Measurements from ENCODE around the gene PAQR3. TPM values are rescaled to one million over a fixed set of nuclear protein-coding genes. Genes with fewer than 3 reads are reported as not detected.

Gene PAQR3
- total and polyA plus RNA-seq, 10 of the 15 experiments (the other 5 are each of a cell fraction or from before 2014, with no cell fraction given): 2.2 to 25.4 (median 7.2) TPM

DNA sequence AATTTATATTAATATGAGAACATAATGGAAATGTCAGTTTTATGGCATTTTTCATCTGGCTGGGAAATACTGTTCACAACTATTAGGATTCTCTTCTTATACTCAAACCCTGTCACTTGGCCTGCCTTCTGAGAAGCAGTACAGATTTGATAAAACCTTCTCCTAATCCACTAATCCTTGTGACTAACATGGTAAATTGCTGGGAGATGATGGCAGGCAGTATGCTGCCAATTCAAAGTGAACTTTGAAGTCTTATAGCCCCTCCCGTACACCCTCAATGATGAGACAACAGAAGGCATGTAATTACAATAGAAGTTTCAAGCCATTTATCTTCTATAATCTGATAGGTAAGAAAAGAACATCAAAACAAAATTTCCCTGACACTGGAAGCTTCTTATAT lies 36.9 kb downstream of the PAQR3 start (continued):
- TF ChIP-seq SMAD1 (IDR thresholded peaks at IDR 0.05; ENCODE audit: low read depth, partially characterized antibody): no peak

DNA sequence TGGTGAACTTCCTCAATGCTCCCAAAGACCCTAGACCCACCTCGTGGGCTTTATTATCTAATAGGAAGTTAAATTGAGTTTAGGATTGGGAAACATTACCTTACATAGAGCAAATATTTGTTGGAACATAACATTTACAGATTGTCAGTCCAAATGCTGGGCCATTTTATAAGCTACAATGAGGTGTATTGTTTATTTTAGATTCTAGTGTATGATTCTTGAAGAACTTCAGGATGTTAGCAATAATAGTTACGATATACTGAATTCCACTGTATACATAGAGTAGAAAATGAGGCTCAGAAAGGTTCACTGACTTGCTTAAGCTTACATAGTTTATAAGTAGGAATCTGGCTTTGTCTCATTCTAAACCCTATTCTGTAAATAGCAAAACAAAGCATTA lies 37.4 kb downstream of the PAQR3 start:
- Histone ChIP-seq H3K4me2 (ENCODE audit: control insufficient read depth, insufficient read depth) (no peak overlapping the region), H2AFZ (ENCODE audit: control insufficient read depth, low read depth, low read length) (no peak overlapping the region), H3K27me3 (replicated peaks in 1 of 2; ENCODE audit: control insufficient read depth in 2 of 2, insufficient read depth in 2 of 2, low read length in 1 of 2) (no peaks in the 10 kb centered on the region), H3K9me3 (replicated peaks; ENCODE audit: control insufficient read depth, insufficient read depth, low read length) (no peaks in the 10 kb centered on the region), H3K9ac (ENCODE audit: control insufficient read depth, insufficient read depth, low read length) (no peak overlapping the region), H4K20me1 (ENCODE audit: control insufficient read depth, insufficient read depth) (no peaks in the 10 kb centered on the region), H3K36me3 (ENCODE audit: control insufficient read depth in 2 of 2, insufficient read depth in 2 of 2, low read length in 1 of 2) (no peaks in the 10 kb centered on the region), H3K79me2 (ENCODE audit: control insufficient read depth, insufficient read depth, low read length) (no peaks in the 10 kb centered on the region), H3K4me1 (ENCODE audit: control insufficient read depth, insufficient read depth, low read length) (no peaks in the 10 kb centered on the region), H3K4me3 (no peak overlapping the region), H3K27ac (ENCODE audit: control insufficient read depth, insufficient read depth) (no peak overlapping the region)
- ChIA-PET POLR2A (interaction anchor here (0.7 kb wide), 1 partner anchor 343 kb away, joined by 3 read pairs; no protein-coding TSS in a partner anchor), RAD21 (ENCODE audit: unreplicated experiment) (no interaction called here), CTCF (no interaction called here), SMC1A (ENCODE audit: uncharacterized antibody, unreplicated experiment) (no interaction called here)
- DNase-seq (ENCODE audit: low read depth, low spot score) (no peak), FAIRE-seq (no peak), ATAC-seq (no peak)
- WGBS (ENCODE audit: insufficient coverage, insufficient replicate concordance, low lambda C conversion rate, missing lambda C conversion rate): 93% methylated on average over 2 of the region's 2 CpGs
- TF ChIP-seq KLF5 (IDR thresholded peaks at IDR 0.05; ENCODE audit: partially characterized antibody) (no peak), NR2C1 (IDR thresholded peaks at IDR 0.05) (no peak), STAT1 (conservative IDR thresholded peaks at IDR 0.05) (no peak), WRNIP1 (IDR thresholded peaks at IDR 0.05; ENCODE audit: borderline replicate concordance, low read depth, low read length) (no peak), HCFC1 (IDR thresholded peaks at IDR 0.05; ENCODE audit: low read length) (no peak), IRF3 (IDR thresholded peaks at IDR 0.05) (no peak), CBX5 (IDR thresholded peaks at IDR 0.05; ENCODE audit: low read depth) (no peak), ATF7 (IDR thresholded peaks at IDR 0.05; ENCODE audit: low read depth) (no peak), E4F1 (IDR thresholded peaks at IDR 0.05; ENCODE audit: borderline replicate concordance, partially characterized antibody) (no peak), SRF (IDR thresholded peaks at IDR 0.05; ENCODE audit: low read depth in 2 of 2, low read length in 2 of 2) (no peak), HSF1 (IDR thresholded peaks at IDR 0.05; ENCODE audit: low read depth, low read length) (no peak), PBX3 (IDR thresholded peaks at IDR 0.05; ENCODE audit: insufficient replicate concordance, low read depth, low read length) (no peak)
- BruUV-seq (replicated peaks): no TSS peak
- intact Hi-C loops (cut with micrococcal nuclease; ENCODE audit: unreplicated experiment) (no loop called here), in situ Hi-C loops (cut with MboI) (no loop called here)

All from GM12878 (cell line).